ENCODE results near the gene PGP. TPM values are rescaled to one million over a fixed set of nuclear protein-coding genes. Genes with fewer than 3 reads are reported as not detected.
"Not testable (repeated sequence)": the region's sequence is repeated elsewhere in the genome, so short reads cannot be mapped to it uniquely, and the experiment has no call there.

The PGP gene
- total and polyA plus RNA-seq, 4 donors = 3.4 to 9.9 (median 6.3) TPM

DNA sequence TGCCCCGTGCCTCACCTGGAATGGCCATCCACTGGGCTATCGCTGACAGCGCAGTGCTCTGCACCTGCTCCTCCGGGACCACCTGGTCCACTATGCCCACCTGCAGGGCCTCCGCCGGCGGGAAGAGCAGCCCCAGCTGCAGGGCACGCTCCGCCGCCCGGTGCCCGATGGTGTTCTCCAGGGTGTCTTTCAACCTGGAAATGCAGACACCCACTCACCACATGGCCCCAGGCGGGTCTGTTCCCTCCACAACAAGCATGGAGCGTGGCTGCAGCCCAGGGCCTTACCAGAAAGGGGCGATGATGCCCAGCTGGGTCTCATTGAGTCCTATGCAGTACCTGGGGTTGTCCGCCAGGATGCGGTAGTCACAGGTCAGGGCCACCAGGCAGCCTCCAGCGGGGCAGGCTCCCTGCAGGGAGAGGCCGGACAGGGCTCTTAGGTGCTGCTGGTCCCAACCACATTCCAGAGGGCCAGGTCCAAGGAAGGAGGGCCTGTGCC, 28.4 kb upstream of the PGP start:
- Histone ChIP-seq H3K36me3 (ENCODE audit: control insufficient read depth in 4 of 4, insufficient read depth in 3 of 4, low read depth in 1 of 4, low read length in 3 of 4) (peaks cover 13 to 52% (median 32%) of the 10 kb centered on the region in 4 donors), H3K4me1 (ENCODE audit: control insufficient read depth in 4 of 4, insufficient read depth in 4 of 4, low read length in 3 of 4) (no peaks in the 10 kb centered on the region), H3K27me3 (ENCODE audit: control insufficient read depth in 4 of 4, insufficient read depth in 4 of 4, low read length in 3 of 4) (no peaks in the 10 kb centered on the region), H3K9me3 (ENCODE audit: control insufficient read depth in 4 of 4, low read length in 3 of 4) (no peaks in the 10 kb centered on the region), H3K4me3 (ENCODE audit: low read depth in 1 of 3, low read length in 3 of 3) (no peak overlapping the region), H3K27ac (ENCODE audit: low read depth in 1 of 2, low read length in 2 of 2) (no peak overlapping the region), H3K9ac (ENCODE audit: low read depth in 1 of 2, low read length in 2 of 2) (no peak overlapping the region)
- DNase-seq (ENCODE audit: low spot score) = no peak
- TF ChIP-seq EGR1 (IDR thresholded peaks at IDR 0.05; ENCODE audit: low read depth in 2 of 2) (no peak), FOXA1 (IDR thresholded peaks at IDR 0.05) (no peak), HNF4A (conservative IDR thresholded peaks at IDR 0.05) (no peak), GABPA (IDR thresholded peaks at IDR 0.05 in 1 of 2, conservative IDR thresholded peaks at IDR 0.05 in 1 of 2) (no peak), FOXA2 (IDR thresholded peaks at IDR 0.05) (no peak), RXRA (IDR thresholded peaks at IDR 0.05) (no peak), NR2F2 (IDR thresholded peaks at IDR 0.05) (no peak), YY1 (IDR thresholded peaks at IDR 0.05) (no peak), HNF4G (IDR thresholded peaks at IDR 0.05) (no peak), JUND (IDR thresholded peaks at IDR 0.05) (no peak)
- TF ChIP-seq, protein P1, sequence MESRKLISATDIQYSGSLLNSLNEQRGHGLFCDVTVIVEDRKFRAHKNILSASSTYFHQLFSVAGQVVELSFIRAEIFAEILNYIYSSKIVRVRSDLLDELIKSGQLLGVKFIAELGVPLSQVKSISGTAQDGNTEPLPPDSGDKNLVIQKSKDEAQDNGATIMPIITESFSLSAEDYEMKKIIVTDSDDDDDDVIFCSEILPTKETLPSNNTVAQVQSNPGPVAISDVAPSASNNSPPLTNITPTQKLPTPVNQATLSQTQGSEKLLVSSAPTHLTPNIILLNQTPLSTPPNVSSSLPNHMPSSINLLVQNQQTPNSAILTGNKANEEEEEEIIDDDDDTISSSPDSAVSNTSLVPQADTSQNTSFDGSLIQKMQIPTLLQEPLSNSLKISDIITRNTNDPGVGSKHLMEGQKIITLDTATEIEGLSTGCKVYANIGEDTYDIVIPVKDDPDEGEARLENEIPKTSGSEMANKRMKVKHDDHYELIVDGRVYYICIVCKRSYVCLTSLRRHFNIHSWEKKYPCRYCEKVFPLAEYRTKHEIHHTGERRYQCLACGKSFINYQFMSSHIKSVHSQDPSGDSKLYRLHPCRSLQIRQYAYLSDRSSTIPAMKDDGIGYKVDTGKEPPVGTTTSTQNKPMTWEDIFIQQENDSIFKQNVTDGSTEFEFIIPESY (IDR thresholded peaks at IDR 0.05) = no peak
- TF ChIP-seq, protein P2, sequence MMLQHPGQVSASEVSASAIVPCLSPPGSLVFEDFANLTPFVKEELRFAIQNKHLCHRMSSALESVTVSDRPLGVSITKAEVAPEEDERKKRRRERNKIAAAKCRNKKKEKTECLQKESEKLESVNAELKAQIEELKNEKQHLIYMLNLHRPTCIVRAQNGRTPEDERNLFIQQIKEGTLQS (IDR thresholded peaks at IDR 0.05) = no peak
- TF ChIP-seq, protein P3, sequence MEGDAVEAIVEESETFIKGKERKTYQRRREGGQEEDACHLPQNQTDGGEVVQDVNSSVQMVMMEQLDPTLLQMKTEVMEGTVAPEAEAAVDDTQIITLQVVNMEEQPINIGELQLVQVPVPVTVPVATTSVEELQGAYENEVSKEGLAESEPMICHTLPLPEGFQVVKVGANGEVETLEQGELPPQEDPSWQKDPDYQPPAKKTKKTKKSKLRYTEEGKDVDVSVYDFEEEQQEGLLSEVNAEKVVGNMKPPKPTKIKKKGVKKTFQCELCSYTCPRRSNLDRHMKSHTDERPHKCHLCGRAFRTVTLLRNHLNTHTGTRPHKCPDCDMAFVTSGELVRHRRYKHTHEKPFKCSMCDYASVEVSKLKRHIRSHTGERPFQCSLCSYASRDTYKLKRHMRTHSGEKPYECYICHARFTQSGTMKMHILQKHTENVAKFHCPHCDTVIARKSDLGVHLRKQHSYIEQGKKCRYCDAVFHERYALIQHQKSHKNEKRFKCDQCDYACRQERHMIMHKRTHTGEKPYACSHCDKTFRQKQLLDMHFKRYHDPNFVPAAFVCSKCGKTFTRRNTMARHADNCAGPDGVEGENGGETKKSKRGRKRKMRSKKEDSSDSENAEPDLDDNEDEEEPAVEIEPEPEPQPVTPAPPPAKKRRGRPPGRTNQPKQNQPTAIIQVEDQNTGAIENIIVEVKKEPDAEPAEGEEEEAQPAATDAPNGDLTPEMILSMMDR (IDR thresholded peaks at IDR 0.05; ENCODE audit: low read depth, low read length, missing input control) = no peak
- TF ChIP-seq, protein P4, sequence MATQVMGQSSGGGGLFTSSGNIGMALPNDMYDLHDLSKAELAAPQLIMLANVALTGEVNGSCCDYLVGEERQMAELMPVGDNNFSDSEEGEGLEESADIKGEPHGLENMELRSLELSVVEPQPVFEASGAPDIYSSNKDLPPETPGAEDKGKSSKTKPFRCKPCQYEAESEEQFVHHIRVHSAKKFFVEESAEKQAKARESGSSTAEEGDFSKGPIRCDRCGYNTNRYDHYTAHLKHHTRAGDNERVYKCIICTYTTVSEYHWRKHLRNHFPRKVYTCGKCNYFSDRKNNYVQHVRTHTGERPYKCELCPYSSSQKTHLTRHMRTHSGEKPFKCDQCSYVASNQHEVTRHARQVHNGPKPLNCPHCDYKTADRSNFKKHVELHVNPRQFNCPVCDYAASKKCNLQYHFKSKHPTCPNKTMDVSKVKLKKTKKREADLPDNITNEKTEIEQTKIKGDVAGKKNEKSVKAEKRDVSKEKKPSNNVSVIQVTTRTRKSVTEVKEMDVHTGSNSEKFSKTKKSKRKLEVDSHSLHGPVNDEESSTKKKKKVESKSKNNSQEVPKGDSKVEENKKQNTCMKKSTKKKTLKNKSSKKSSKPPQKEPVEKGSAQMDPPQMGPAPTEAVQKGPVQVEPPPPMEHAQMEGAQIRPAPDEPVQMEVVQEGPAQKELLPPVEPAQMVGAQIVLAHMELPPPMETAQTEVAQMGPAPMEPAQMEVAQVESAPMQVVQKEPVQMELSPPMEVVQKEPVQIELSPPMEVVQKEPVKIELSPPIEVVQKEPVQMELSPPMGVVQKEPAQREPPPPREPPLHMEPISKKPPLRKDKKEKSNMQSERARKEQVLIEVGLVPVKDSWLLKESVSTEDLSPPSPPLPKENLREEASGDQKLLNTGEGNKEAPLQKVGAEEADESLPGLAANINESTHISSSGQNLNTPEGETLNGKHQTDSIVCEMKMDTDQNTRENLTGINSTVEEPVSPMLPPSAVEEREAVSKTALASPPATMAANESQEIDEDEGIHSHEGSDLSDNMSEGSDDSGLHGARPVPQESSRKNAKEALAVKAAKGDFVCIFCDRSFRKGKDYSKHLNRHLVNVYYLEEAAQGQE (IDR thresholded peaks at IDR 0.05) = no peak
- TF ChIP-seq, protein P5, sequence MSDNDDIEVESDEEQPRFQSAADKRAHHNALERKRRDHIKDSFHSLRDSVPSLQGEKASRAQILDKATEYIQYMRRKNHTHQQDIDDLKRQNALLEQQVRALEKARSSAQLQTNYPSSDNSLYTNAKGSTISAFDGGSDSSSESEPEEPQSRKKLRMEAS (IDR thresholded peaks at IDR 0.05) = no peak
- 99% methylated on average over 19 of the region's 19 CpGs for WGBS

DNA sequence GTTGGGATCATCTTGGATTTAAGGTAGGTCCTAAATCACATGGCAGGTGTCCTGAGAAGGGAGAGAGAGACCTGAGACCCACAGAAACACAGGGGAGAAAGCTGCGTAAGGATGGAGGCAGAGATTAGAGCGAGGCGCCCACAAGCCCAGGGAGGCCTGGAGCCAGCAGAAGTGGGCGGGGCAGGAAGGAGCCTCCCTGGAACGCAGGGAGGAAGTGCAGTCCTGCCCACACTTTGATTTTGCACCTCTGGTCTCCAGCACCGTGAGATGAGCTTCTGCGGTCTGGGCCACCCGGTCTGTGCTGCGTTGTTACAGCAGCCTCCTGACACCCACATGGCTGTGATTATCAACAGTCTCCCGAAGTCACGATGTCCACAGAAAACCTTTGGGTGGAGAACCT, 28.0 kb upstream of the PGP start:
- Histone ChIP-seq H3K4me1 (ENCODE audit: control insufficient read depth in 4 of 4, insufficient read depth in 4 of 4, low read length in 3 of 4) (peaks cover 0 to 3% (median 0%) of the 10 kb centered on the region in 4 donors), H3K27me3 (ENCODE audit: control insufficient read depth in 4 of 4, insufficient read depth in 4 of 4, low read length in 3 of 4) (no peaks in the 10 kb centered on the region), H3K9ac (ENCODE audit: low read depth in 1 of 2, low read length in 2 of 2) (no peak overlapping the region), H3K4me3 (ENCODE audit: low read depth in 1 of 3, low read length in 3 of 3) (no peak overlapping the region), H3K36me3 (ENCODE audit: control insufficient read depth in 4 of 4, insufficient read depth in 3 of 4, low read depth in 1 of 4, low read length in 3 of 4) (peaks cover 13 to 52% (median 32%) of the 10 kb centered on the region in 4 donors), H3K9me3 (ENCODE audit: control insufficient read depth in 4 of 4, low read length in 3 of 4) (no peaks in the 10 kb centered on the region), H3K27ac (ENCODE audit: low read depth in 1 of 2, low read length in 2 of 2) (no peak overlapping the region)
- WGBS = 87% methylated on average over 11 of the region's 11 CpGs
- no peak for DNase-seq (ENCODE audit: low spot score)
- TF ChIP-seq, protein P2 (IDR thresholded peaks at IDR 0.05) = no peak
- TF ChIP-seq FOXA2 (IDR thresholded peaks at IDR 0.05) (no peak), FOXA1 (IDR thresholded peaks at IDR 0.05) (no peak), EGR1 (IDR thresholded peaks at IDR 0.05; ENCODE audit: low read depth in 2 of 2) (no peak)
- TF ChIP-seq, protein P1 (IDR thresholded peaks at IDR 0.05) = no peak

DNA sequence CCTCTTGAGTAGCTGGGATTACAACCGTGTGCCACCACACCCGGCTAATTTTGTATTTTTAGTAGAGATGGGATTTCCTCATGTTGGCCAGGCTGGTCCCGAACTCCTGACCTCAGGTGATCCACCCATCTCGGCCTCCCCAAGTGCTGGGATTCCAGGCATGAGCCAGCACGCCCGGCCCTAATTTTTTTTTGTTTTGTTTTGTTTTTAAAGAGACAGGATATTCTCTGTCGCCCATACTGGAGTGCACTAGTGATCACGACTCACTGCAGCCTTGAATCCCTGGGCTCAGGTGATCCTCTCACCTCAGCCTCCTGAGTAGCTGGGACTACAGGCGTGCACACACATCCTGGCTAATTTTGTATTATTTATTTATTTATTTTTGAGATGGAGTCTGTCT, 25.7 kb upstream of the PGP start:
- H3K9ac ChIP-seq (ENCODE audit: low read depth in 1 of 2, low read length in 2 of 2) = not testable (repeated sequence)
- WGBS = 87% methylated on average over 9 of the region's 9 CpGs

More for the DNA sequence above, 25.7 kb upstream of the PGP start:
- Histone ChIP-seq H3K36me3 (ENCODE audit: control insufficient read depth in 4 of 4, insufficient read depth in 3 of 4, low read depth in 1 of 4, low read length in 3 of 4) (peaks cover 6 to 39% (median 21%) of the 10 kb centered on the region in 4 donors), H3K4me1 (ENCODE audit: control insufficient read depth in 4 of 4, insufficient read depth in 4 of 4, low read length in 3 of 4) (peaks cover 0 to 14% (median 11%) of the 10 kb centered on the region in 4 donors)
- DNase-seq (ENCODE audit: low spot score); H3K27ac ChIP-seq (ENCODE audit: low read depth in 1 of 2, low read length in 2 of 2); H3K9me3 ChIP-seq (ENCODE audit: control insufficient read depth in 4 of 4, low read length in 3 of 4); H3K27me3 ChIP-seq (ENCODE audit: control insufficient read depth in 4 of 4, insufficient read depth in 4 of 4, low read length in 3 of 4); H3K4me3 ChIP-seq (ENCODE audit: low read depth in 1 of 3, low read length in 3 of 3): not testable (repeated sequence)
